GM19395 (cell line): ENCODE data around the gene ABHD12.

Source experiments
- ATAC-seq: cut with Tn5 transposase; IDR thresholded peaks from one replicate; pipeline ENCODE4 v1.9.1; 2021; ENCODE audit warnings: mild to moderate bottlenecking, moderate library complexity; ENCODE audit not compliant: unreplicated experiment

The ABHD12 gene

DNA sequence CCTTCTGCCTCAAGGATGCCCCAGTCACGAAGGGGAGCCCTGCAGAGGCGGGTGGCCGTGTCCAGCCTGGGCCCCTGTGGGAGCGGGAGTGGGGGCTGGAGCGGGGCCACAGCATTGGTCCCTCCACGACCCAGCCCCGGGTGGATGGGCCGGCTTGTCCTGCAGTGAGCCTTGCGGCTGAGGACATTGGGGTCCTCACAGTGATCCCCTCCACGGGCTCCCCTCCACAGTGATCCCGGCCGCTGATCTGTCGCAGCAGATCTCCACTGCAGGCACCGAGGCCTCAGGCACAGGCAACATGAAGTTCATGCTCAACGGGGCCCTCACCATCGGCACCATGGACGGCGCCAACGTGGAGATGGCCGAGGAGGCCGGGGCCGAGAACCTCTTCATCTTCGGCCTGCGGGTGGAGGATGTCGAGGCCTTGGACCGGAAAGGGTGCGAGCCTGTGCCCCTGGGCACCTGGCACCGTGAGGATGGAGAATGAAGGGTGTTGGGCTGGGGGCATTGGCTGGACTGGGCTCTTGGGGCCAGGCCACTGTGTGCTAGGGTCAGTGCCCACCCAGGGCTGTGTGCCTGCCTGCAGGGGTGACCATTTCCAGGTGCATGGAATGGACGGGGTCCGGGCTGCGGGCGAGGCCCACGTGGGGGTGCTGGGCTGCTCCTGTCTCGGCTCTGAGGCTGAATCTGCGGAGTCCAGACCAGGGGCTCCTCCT, 98.3 kb downstream of the ABHD12 start:
- no peak for ATAC-seq

DNA sequence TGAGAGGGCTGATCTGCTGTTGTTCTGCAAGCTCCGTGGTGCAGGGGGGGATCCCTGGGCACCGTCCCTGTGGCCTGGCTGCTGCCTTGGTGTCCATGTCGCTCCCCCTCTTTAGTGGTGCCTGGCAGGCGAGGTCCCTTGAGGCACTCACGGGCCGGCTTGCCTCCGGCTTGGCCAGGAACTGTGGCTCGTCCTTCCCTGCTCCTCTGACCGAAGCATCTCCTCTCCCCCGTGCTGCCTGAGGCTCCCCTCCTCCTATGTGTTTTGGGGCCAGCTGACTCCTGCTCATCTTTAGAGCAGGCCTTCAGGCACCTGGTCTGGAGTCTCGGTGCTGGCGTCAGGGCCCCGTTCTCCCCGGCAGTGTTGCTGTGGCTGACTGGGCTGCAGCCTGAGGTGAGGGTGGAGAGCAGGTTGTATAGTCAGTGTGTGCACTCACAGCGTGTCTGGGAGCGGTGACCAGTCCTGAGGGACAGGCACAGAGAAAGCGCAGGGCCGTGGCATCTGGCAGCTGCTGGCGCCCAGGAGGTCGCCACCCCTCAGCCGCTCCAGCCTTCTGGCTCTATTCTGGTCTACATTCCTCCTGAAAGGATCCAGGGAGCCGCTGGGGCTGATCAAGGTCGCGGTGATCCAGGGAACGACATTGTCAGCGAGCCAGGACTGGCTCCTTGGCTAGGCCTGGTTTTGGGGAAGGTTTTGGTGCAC, 99.1 kb downstream of the ABHD12 start:
- no peak for ATAC-seq

DNA sequence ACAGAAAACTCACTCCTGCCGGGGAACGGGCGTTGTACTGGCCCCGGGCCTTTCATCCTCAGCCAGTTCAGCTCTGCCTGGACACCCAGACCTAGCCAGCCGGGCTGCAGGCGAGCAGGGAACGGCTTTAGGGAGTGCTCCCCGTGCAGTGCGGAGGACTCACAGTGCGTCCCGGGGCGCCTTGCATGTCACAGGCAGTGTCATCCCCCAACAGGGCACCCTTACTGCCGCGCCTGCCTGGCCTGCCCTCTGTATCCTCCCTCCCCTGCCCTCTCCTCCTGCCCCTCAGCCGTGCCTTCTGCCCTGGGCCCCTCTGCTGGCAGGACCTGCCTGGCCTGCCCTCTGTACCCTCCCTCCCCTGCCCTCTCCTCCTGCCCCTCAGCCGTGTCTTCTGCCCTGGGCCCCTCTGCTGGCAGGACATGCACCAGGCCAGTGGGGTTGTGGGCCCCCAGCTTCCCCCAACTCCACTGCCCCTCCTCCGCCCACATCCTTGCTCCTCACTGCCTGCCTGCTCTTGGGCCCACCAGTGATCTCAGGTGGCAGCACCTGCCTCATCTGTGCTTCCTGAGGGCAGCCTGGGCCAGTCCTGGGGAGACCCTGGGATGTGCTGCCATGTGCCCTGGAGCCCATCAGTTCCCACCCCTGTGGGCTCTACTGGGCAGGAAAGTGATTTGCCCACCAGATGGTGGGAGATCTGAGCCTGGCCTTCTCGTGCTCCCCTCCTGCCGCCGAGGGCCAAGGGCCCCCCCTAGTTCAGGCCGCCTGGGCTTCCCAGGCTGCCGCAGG, 99.8 kb downstream of the ABHD12 start:
- no peak for ATAC-seq

DNA sequence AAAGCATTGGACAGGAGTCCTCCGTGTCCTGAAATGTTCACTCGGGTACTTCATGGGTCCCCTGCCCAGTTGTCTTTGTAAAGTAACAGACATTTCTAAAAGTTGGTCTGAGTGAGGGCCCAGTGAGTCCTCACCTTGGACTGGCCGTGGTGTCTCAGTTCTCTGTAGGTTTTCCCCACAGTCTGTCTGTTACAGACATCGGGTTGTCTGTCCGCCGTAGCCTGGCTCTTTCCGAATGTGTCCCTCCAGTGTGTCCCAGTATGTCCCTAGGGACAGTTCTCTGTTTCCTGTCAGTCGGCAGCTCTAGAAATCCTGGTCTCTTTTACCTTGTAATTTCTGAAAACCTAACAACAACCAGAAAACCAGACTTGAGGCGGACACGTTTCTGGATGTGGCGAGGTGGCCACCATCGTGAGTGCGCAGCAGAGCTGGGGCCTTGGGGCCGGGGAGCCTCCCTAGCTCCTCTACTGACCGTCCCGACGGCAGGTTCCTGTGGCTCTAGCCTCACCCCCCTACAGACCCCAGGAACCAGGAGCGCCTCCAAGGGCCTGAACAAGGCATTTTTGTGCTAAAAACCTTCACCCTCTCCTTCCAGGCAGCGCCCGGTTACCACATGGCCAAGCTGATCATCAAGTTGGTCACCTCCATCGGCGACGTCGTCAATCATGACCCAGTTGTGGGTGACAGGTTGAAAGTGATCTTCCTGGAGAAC, 100.6 kb downstream of the ABHD12 start:
- no peak for ATAC-seq

DNA sequence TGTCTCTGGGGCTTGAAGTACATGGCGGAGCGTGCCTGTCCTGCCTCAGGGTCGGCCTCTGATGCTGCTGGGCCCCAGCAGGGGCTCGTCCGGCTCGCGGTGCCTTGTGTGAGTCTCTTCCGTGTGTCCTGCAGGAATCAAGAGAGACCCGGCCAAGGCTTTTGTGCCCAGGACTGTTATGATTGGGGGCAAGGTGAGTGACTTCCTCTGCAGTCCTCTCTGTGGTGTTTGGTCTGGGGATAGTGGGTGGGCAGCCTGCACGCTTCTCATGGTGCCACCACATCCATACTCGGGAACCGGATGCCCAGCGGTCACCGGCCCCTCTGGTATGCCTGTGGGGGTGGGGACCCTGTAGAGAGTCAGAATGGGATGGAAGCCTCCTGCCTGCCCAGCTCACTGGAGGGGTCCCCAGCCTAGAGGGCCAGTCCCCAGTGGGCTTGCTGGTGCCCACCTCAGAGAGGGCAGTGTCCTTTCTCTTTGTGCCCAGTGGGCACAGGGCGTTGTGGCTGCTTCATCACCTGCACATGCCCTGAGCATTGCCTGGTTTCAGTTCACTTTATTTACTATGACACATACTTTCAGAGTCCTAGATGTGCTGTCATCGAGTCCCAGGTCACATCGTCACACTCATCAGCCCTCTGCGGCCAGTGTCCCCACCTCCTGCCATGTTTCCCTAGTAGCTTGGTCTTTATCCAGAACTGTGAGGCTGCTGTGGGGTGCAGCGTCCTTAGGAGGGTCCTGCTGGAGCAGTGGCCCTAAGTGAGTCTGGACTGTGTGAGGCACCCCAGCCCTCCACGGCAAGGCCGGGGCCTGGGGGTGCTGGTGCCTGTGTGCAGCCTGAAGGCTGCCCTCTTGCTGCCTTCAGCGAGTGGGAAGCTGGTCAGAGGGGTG, 102.1 kb downstream of the ABHD12 start:
- ATAC-seq: peak; percentile 93

DNA sequence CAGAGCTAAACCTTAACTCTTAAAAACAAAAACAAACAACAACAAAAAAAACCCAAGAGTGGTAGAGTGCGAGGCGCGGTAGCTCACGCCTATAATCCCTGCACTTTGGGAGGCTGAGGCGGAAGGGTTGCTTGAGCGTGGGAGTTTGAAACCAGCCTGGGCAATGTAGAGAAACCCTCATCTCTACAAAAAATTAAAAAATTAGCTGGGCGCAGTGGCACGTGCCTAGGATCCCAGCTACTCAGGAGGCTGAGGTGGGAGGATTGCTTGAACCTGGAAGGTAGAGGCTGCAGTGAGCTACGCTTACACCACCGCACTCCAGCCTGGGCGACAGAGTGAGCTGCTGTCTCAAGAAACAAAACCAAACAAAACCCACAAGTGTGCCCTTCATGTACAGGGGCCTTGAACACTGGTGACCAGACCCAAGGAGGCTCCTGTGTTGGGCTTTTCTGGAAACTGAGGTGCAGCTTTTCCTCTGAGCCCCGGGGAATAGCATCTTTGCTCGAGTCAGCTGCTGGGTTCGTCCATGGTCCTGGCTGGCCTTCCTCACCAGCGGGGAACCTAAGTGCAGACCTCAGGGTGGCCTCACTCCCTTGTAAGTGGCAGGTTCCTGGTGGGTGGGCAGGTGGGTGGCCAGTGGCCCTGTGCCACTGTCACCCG, 102.9 kb downstream of the ABHD12 start:
- no peak for ATAC-seq

DNA sequence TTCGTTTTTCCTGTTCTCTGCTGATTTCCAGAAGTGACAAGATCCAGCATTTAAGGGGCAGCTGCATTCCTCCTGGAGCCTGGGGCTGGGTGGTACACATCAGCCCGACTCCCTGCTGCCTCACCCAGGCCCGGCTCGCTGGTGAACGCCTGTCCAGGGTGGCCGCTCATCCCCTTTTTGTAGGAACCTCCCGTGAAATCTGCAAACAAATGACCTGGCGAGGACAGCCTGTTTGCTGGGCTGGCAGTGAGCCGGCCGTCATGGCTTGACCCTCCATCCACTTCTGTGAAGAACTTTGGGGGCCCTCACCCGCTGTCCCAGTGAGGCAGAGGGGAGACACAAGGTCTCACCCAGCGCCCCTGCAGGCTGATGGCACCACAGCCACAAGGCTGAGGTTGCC, 103.7 kb downstream of the ABHD12 start:
- ATAC-seq: no peak

DNA sequence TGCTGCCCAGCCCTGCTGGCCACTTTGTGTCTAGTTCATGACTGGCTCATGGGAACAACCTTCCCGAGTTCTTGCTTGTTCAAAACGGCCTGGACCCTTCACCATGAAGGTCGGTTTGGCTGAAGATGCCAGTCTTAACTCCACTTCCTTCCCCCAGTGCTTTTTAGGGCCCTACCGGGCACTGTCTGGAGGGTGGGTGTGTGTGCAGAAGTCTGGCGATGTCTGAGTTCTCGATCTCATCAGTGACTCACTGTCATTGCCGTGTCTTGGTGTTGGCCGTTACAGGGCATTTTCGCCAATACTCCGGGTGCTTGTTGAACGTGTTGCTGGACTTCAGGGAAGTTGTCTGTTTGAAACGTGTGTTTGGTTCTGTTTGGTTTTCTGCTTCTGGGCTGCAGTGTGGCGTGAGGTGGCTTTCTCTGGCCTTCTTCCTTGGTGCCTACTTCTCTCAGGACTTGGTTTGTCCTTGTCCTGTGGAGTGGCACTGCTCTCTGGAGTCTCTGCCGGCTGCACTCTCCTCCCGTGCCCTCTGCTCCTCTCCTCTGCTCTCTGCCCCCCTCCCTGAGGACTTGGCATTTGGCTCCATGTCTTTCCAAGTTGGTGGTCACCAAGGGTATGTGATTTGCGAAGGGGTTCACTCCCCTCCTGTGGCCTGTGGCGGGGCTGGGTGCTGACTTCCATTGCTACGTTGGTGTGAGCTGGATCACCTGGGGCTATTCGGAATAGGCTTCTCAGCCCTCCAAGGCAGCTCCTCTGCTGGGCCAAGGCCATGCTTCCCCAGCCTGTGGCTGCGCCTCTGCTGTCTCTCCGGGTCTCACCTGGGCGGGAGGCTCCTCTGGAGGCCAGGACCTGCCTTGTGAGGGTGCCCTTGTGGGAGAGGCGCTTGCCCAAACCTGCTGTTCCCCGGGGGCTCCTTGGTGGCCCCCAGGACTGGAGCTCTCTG, 104.5 kb downstream of the ABHD12 start:
- ATAC-seq: no peak

DNA sequence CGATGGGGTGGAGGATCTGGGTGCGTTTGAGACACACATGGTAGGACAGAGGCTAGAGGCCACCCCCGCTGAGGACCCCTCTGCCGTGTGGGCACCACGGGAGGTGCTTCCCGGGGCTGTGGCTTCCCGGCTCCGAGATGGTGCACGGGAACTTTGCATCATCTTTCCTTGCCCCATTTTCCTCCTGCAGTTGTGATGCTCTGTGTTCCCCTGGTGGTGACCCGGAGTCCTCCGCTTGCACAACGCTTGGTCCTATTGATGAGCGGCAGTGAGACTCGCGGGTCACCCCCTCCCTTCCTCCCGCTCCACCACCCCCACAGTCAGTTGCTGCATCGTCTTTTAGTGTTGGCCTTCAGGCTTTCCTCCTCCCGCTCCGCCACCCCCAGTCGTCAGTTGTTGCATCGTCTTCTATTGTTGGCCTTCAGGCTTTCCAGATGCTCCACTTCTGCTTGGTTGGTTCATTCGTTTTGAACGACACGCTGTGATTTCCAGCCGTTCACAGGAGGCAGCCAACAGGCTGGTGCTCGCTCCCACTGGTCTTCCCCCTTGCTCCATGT, 105.5 kb downstream of the ABHD12 start:
- ATAC-seq: no peak

DNA sequence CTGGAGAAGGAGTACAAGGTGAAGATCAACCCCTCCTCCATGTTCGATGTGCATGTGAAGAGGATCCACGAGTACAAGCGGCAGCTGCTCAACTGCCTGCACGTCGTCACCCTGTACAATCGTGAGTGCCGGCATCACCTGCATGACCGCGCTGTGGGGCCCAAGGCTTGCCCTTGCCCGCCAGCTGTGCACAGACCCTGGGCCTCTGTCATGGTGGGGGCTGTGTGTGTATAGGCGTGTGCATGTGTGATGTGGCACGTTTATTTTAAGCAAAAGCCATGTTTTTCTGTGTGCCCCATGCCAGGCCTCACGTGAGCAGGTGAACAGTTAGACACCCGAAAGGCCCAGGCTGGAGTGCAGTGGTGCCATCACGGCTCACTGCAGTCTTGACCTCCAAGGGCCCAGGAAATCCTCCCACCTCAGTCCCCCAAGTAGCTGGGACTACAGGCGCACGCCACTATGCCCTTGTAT, 106.5 kb downstream of the ABHD12 start:
- ATAC-seq: no peak

DNA sequence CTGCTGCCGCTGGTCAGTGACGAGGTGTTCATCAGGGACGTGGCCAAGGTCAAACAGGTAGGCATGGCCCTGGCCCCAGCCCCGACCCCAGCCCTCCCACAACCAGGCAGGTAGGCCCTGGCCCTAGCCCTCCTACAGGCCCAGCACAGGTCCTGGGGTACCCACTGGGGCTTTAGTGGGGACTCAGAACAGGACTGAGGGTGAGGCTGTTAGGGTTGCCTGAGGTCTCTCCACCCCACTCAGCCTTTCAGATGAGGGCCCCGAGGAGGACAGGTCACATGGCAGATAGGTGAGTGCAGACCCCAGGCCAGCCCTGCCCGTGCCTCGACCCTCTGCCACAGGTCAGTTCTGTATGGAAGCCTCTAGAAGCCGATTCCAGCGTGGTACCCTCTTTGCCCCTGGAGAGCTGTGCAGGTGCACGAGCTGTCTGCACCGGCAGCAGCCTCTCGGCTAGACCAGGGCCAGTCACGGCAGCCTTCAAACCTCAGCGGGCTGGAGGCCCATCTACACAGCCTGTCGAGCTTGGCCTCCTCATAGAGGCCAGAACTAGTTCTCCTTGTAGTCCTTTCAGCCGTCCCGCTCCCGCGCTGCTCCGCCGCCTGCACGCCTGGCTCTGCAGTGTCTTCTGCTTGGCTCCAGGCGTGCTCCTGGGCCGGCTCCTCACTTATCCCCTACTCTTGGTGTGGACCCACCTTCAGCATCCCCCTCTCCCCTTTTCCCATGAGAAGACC, 107.2 kb downstream of the ABHD12 start:
- ATAC-seq: no peak

DNA sequence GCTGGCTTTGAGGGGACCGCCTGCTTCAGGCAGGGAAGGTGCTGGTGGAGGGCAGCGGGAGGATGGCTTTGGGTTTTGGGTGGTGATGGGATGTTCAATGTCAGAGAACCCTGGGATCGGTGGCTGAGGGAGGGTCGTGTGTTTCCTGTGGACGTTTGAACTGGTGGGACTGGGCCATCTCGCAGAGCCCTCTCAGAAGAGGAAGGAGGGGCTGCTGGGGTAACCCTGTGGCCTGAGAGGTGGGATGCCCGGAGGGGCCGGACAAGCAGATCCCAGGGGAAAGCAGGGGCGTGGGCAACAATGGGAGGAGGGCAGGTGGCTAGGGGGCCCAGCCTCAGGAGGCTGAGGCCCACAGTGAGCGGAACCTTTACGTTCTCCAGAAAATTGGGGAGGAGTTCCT, 107.8 kb downstream of the ABHD12 start:
- ATAC-seq: no peak

DNA sequence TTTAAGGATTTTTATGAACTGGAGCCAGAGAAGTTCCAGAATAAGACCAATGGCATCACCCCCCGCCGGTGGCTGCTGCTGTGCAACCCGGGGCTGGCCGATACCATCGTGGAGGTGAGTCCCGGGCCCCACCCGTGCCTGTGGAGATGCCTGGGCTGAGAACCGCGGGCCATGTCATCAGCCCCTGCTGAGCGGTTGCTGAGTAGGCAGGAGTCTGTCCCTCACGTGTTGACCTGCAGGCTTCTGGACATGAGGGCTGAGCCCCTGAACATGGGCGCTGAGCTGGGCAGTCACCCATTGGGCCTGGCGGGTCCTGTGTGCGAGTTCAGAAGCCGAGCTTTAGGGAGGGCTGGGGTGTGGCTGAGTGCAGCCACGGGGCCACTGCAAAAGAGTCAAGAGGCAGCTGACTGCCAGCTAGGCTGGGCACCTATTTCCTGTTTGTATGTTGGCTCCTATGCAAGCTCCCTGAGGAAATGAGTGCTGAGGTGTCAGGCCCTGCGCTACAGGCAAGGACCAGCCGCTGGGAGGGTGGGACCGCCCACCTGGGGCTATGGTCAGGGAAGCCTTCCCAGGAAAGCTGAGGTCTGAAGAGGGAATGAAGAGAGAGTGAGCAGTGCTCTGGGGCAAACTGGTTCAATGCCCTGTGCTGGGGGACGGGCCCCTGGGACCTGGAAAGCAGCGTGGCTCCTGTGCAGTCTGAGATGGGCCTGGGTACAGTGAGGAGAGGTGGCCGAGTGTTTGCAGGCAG, 108.4 kb downstream of the ABHD12 start:
- ATAC-seq: no peak

DNA sequence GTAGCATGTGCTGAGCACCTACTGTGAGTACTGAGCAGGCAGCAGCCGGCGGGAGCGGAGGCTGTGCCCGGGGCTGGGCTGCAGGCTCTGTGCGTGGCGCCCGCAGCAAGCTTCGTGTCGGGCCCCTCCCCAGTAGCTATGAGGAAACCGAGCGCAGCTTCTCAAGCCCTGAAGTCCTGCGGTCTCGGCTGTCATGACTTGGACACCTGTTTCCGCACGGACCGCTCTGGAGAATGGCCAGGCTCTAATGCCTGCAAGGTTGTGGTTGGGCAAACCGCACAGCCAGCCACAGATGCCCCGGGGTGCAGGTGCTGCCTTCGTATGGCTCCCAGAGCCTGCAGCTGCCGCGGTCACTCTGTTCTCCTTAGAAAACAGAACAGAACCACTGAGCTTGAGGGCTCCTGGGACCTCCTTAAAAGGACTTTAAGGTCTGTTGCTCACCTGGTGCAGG, 109.1 kb downstream of the ABHD12 start:
- ATAC-seq: peak; percentile 72

DNA sequence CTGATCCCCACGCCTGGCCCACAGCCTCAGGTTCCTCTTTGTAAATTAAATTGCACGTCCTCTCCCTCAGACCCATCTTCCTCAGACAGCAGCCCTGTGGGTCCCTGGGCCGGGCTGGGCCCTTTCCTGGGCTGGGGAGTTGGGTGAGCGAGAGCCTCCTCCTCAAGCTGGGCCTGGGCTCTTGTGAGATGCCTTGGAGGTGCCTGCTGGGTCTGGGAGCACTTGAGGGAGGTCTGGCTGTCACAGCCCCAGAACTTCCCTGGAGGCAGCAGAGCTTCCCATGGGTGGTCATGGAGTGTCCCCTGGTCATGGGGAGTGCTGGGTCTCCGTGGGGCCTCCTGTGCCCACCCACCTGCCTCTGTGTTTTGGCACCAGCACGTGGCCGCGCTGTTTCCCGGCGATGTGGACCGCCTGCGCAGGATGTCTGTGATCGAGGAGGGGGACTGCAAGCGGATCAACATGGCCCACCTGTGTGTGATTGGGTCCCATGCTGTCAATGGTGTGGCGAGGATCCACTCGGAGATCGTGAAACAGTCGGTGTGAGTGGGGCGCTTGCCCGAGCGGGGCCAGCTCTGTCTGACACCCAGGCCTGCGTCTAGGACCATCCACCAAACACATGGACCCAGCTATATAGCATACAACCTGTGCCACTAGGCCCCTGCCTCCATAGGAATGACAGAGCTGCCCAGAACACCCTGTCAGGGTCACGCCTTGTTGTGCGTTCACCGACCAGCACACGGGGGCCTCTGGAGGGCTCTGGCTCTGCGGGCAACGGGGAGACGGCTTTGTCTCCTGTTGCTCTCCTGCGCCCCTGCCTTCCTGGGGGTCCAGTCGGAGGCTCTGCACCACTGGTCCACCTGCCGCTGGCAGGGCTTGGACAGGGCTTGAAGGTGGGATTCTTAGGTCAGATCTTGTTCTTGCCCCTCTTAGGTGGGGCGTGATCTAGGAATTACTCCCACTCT, 109.8 kb downstream of the ABHD12 start:
- ATAC-seq: peak; percentile 3
